CD8-positive, alpha-beta memory T cell (primary cell): Measurements from ENCODE around the gene CLTRN. TPM values are rescaled to one million over a fixed set of nuclear protein-coding genes. Genes with fewer than 3 reads are reported as not detected.
"Not testable (repeated sequence)": the region's sequence is repeated elsewhere in the genome, so short reads cannot be mapped to it uniquely, and the experiment has no call there.

ENCODE experiments used
- CTCF ChIA-PET: fragments of 350-600 bp; sonication (Branson Sonifier 250); formaldehyde crosslinking; loops from one replicate; lab custom pipeline; 2021; ENCODE audit warnings: antibody characterized with exemption; lab: Charles Lee
- POLR2A ChIA-PET: fragments of 350-600 bp; sonication (Branson Sonifier 250); formaldehyde crosslinking; loops from one replicate; lab custom pipeline; 2021; ENCODE audit warnings: antibody characterized with exemption; lab: Charles Lee
- DNase-seq, 5 donors: peaks; one replicate each; pipeline versions ENCODE4 v3.0.0 to v3.0.0-alpha.2; 2020 to 2022; ENCODE audit warnings: mixed read lengths in 1 of 5
- H3K27ac ChIP-seq: one replicate; pipeline ENCODE4 v1.7.0; 2013; ENCODE audit warnings: low read depth, mild to moderate bottlenecking, low read length, moderate library complexity
- H3K27me3 ChIP-seq: 2 replicates; pipeline ENCODE4 v1.7.0; 2013; ENCODE audit warnings: low read length, mild to moderate bottlenecking; ENCODE audit not compliant: insufficient read depth, poor library complexity, severe bottlenecking
- H3K36me3 ChIP-seq: 2 replicates; pipeline ENCODE4 v1.7.0; 2013; ENCODE audit warnings: mild to moderate bottlenecking, low read length, moderate library complexity; ENCODE audit not compliant: insufficient read depth
- H3K4me1 ChIP-seq: 2 replicates; pipeline ENCODE4 v1.7.0; 2013; ENCODE audit warnings: mild to moderate bottlenecking, low read length, moderate library complexity; ENCODE audit not compliant: insufficient read depth
- H3K4me3 ChIP-seq: 2 replicates; pipeline ENCODE4 v1.7.0; 2013; ENCODE audit warnings: mild to moderate bottlenecking, low read length
- H3K9me3 ChIP-seq: 2 replicates; pipeline ENCODE4 v1.7.0; 2013; ENCODE audit warnings: mild to moderate bottlenecking, low read length
- H3K27ac Mint-ChIP-seq, 8 donors: one replicate each; pipeline ENCODE4 v1.8.0; 2020 to 2021; ENCODE audit warnings: mixed read lengths in 8 of 8, mild to moderate bottlenecking in 6 of 8, inconsistent platforms in 3 of 8, moderate library complexity in 3 of 8
- H3K27me3 Mint-ChIP-seq, 2 donors: one replicate each; pipeline ENCODE4 v1.8.0; 2020 to 2021; ENCODE audit warnings: mixed read lengths in 2 of 2, mild to moderate bottlenecking in 1 of 2, moderate library complexity in 1 of 2
- H3K36me3 Mint-ChIP-seq, 3 donors: one replicate each; pipeline ENCODE4 v1.8.0; 2020 to 2021; ENCODE audit warnings: mixed read lengths in 3 of 3, inconsistent platforms in 1 of 3, mild to moderate bottlenecking in 1 of 3
- H3K4me1 Mint-ChIP-seq, 3 donors: one replicate each; pipeline ENCODE4 v1.8.0; 2020 to 2021; ENCODE audit warnings: mixed read lengths in 3 of 3, inconsistent platforms in 1 of 3, mild to moderate bottlenecking in 1 of 3
- H3K4me3 Mint-ChIP-seq, 7 donors: one replicate each; pipeline ENCODE4 v1.8.0; 2020 to 2021; ENCODE audit warnings: mixed read lengths in 7 of 7, mild to moderate bottlenecking in 6 of 7, moderate library complexity in 4 of 7, inconsistent platforms in 2 of 7
- H3K9me3 Mint-ChIP-seq, 5 donors: one replicate each; pipeline ENCODE4 v1.8.0; 2020 to 2022; ENCODE audit warnings: mixed read lengths in 5 of 5, mild to moderate bottlenecking in 3 of 5, moderate library complexity in 2 of 5, inconsistent platforms in 1 of 5
- polyA plus RNA-seq: library from polyadenylated mRNA; unstranded; fragments of 300-500 nt; fragmentation: Illumina TruSeq; gene quantifications from one replicate; pipeline ENCODE4 v1.2.3, GENCODE V29; 2021
- total RNA-seq, 2 experiments: library from RNA; stranded (reverse); gene quantifications; one replicate each; pipeline ENCODE4 v1.2.3, GENCODE V29; 2021

CLTRN gene, protein sequence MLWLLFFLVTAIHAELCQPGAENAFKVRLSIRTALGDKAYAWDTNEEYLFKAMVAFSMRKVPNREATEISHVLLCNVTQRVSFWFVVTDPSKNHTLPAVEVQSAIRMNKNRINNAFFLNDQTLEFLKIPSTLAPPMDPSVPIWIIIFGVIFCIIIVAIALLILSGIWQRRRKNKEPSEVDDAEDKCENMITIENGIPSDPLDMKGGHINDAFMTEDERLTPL
- total RNA-seq (under 1 TPM; 0.42 to 0.61 TPM), polyA plus RNA-seq (0.17 TPM)

DNA sequence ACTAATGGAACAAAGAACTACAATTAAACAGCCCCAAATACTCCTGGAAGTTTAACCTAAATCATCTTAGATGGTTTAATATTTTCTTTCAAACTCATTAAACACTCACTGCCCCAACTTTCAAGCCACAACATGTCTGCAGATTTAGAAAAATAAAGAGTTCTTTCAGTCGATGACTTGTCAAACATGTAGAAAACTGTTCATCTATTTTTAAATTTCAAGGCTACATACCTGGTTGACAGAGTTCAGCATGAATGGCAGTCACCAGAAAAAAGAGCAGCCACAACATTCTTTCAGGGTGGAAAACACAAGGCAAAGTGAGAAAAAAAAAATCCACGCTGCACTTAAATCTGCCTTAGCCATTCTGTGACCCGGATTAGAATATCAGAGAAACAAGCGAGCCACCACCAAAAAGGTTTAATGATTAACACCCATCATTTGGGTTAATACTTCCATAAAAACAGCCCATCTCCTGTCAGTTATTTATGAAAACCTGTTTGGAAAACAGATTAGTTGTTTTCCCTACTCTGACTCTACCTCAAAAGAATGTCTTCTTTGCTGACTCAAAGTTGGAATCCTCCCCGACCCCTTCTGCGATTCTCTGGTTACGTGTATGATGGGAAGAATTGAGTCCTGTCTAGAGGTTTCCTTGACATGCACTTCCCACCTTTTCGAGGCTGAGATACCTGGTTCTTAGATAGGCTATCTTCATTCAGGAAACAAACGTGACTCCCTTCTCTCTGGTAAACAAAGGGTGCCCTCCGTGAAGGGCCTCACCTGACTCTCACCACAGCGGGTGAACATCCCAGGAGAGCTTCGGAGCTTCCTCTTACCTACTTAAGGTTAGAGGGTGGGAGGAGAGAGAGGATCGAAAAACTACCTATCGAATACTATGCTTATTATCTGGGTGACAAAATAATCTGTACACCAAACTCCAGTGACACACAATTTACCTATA is at the start of gene CLTRN:
Gene CLTRN (minus strand): TSS at position 319 of the 958 bp plus-strand sequence. CDS start 30 bp downstream, at position 289.
- no peak within 1 kb of the TSS for H3K27ac ChIP-seq
- Mint-ChIP-seq H3K9me3 (no peaks in the 10 kb centered on the region), H3K27me3 (peaks cover 35 to 43% of the 10 kb centered on the region in 2 donors), H3K36me3 (no peaks in the 10 kb centered on the region), H3K4me1 (no peaks in the 10 kb centered on the region), H3K4me3 (no peak within 1 kb of the TSS), H3K27ac (peak within 1 kb of the TSS in 1 of 8 donors; percentile 23)
- H3K27me3 ChIP-seq = no peaks in the 10 kb centered on the region
- H3K9me3 ChIP-seq = no peaks in the 10 kb centered on the region
- no peak for DNase-seq
- no peak within 1 kb of the TSS for H3K4me3 ChIP-seq
- no peaks in the 10 kb centered on the region for H3K36me3 ChIP-seq
- CTCF ChIA-PET = no interaction called here
- POLR2A ChIA-PET = no interaction called here
- no peaks in the 10 kb centered on the region for H3K4me1 ChIP-seq

DNA sequence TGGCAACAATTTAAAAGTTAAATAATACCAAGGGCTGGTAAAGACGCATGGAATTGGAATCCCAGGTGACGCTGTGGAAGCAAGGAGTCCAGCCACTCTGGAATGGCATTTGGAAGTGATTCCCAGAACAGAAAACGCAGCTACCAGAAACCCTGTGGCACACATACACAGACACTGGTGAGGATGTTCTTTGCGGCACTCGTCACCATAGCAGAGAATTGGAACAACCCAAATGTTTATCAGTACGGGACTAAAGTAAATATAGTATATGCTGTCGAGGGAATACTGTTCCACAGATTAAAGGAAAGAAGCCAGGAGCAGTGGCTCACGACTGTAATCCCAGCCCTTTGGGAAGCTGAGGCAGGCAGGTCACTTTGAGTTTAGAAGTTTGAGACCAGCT is 39.7 kb upstream of the CLTRN start:
- H3K27ac Mint-ChIP-seq = peak overlapping the region in 1 of 8 donors; percentile 47
- H3K4me1 ChIP-seq, H3K4me3 Mint-ChIP-seq, H3K4me3 ChIP-seq, H3K27me3 ChIP-seq, H3K36me3 Mint-ChIP-seq, H3K36me3 ChIP-seq, H3K4me1 Mint-ChIP-seq, H3K27me3 Mint-ChIP-seq, H3K27ac ChIP-seq, POLR2A ChIA-PET, CTCF ChIA-PET, H3K9me3 Mint-ChIP-seq, DNase-seq, H3K9me3 ChIP-seq: not testable (repeated sequence)

DNA sequence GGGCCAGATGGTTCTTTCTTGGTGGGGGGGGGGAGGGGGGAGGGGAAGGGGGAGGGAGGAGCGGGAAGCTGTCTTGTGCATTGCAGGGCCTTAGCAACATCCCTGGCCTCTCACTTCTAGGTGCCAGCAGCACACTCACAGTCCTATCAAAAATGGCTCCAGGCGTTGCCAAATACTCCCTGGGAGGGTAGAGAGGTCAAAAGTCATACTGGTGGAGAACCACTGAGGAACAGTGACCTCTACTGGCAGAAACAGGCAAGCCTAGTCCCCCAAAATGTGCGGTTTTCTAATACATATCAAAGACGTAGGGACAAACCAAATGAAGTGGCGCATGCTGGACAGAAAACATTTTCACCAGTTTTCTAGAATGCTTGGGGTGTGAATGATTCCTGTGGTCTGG is 39.2 kb upstream of the CLTRN start:
- H3K4me1 Mint-ChIP-seq, H3K9me3 Mint-ChIP-seq, H3K4me1 ChIP-seq, H3K27me3 ChIP-seq, DNase-seq, POLR2A ChIA-PET, H3K36me3 Mint-ChIP-seq, H3K27ac Mint-ChIP-seq, H3K9me3 ChIP-seq, H3K4me3 ChIP-seq, H3K36me3 ChIP-seq, H3K4me3 Mint-ChIP-seq, CTCF ChIA-PET, H3K27me3 Mint-ChIP-seq, H3K27ac ChIP-seq: not testable (repeated sequence)

DNA sequence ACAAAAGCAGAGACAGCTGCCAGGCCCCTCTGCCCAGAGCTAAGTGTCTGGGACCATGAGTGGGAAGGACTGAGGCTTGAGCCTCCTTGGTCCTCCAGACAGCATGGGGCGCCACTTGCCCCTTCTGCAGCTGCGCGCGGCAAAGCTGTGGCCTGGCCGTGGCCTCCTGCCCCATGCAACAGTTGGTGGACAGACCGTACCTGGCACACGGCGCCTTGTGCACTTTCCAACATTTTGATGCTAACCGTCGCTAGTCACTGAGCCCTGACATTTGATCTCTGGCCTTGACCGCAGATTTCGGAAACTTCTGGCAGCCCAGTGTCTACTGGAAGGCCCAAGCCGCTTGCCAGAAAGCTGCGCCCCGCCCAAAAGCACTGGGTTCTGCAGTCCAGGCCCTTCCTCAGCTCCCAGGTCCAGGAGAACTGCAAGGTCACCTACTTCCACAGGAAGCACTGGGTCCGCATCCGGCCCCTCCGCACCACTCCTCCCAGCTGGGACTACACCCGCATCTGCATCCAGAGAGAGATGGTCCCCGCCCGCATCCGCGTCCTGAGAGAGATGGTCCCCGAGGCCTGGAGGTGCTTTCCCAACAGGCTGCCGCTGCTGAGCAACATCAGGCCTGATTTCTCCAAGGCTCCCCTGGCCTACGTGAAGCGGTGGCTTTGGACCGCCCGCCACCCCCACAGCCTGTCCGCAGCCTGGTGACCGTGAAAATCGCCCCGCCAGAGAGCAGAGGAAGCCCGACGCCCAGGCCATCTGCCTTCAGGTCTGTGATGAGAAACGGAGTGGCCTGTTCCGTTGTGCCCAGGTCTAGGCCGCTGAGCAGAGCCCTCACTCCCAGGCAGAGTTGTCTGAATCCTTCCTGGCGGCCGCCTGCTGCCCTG is 38.1 kb upstream of the CLTRN start:
- CTCF ChIA-PET = no interaction called here
- Mint-ChIP-seq H3K4me1 (no peaks in the 10 kb centered on the region), H3K27ac (no peak overlapping the region), H3K36me3 (peaks cover 0 to 10% (median 3%) of the 10 kb centered on the region in 3 donors), H3K9me3 (no peaks in the 10 kb centered on the region), H3K4me3 (no peak overlapping the region), H3K27me3 (no peaks in the 10 kb centered on the region)
- Histone ChIP-seq H3K4me3 (no peak overlapping the region), H3K36me3 (no peaks in the 10 kb centered on the region), H3K9me3 (no peaks in the 10 kb centered on the region), H3K4me1 (no peaks in the 10 kb centered on the region), H3K27ac (no peak overlapping the region), H3K27me3 (no peaks in the 10 kb centered on the region)
- no peak for DNase-seq
- POLR2A ChIA-PET = no interaction called here

DNA sequence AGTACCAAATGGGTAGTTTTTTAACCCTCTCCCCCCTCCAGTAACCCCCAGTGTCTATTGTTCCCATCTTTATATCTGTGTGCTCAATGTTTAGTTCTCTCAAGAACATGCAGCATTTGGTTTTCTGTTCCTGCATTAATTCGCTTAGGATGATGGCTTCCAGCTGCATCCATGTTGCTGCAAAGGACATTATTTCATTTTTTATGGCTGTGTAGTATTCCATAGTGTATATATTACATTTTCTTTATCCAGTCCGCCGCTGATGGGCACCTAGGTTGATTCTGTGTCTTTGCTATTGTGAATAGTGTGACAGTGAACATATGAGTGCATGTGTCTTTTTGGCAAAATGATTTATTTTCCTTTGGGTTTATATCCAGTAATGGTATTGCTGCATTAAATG is 31.9 kb upstream of the CLTRN start:
- no peaks in the 10 kb centered on the region for H3K9me3 ChIP-seq
- no peaks in the 10 kb centered on the region for H3K4me1 ChIP-seq
- no peaks in the 10 kb centered on the region for H3K36me3 ChIP-seq
- DNase-seq = no peak
- Mint-ChIP-seq H3K4me1 (peaks cover 0 to 6% (median 5%) of the 10 kb centered on the region in 3 donors), H3K27ac (peak overlapping the region in 1 of 8 donors; percentile 18), H3K9me3 (no peaks in the 10 kb centered on the region), H3K27me3 (no peaks in the 10 kb centered on the region), H3K36me3 (peaks cover 4 to 39% (median 19%) of the 10 kb centered on the region in 3 donors), H3K4me3 (no peak overlapping the region)
- H3K27ac ChIP-seq = no peak overlapping the region
- CTCF ChIA-PET = no interaction called here
- H3K4me3 ChIP-seq = no peak overlapping the region
- no peaks in the 10 kb centered on the region for H3K27me3 ChIP-seq
- POLR2A ChIA-PET = no interaction called here

DNA sequence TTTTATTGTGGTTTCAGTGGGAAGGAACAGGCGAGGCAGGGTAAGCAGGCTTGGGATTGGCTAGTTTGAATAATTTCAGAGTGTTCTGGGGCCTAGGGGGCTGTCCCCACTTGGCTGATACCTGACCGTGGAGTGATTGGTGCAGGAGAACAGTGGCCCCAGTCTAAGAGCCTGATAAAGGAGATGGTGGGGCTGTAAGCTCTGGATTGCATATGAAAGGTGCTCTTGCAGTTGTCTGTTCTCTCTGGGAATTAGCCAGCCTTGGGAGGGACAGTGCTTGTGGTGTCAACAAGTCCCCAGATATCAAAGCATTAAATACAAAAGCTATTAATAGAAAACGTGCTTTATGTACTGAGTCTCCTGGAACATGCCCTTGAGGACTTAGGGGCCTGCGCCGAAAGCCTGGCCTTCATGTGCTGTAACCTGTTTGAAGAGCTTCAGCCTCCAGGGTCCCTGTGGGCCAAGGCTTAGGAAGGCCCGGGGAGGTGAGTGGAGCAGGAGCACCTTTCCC is 30.4 kb upstream of the CLTRN start:
- Histone ChIP-seq H3K36me3 (no peaks in the 10 kb centered on the region), H3K9me3 (no peaks in the 10 kb centered on the region), H3K27me3 (no peaks in the 10 kb centered on the region), H3K27ac (no peak overlapping the region), H3K4me3 (no peak overlapping the region), H3K4me1 (no peaks in the 10 kb centered on the region)
- peaks cover 8 to 44% (median 24%) of the 10 kb centered on the region in 3 donors for H3K36me3 Mint-ChIP-seq
- no peak for DNase-seq
- no peaks in the 10 kb centered on the region for H3K27me3 Mint-ChIP-seq
- H3K9me3 Mint-ChIP-seq = no peaks in the 10 kb centered on the region
- POLR2A ChIA-PET = no interaction called here
- CTCF ChIA-PET = no interaction called here
- H3K4me1 Mint-ChIP-seq = peaks cover 9 to 15% (median 14%) of the 10 kb centered on the region in 3 donors
- H3K27ac Mint-ChIP-seq = peak overlapping the region in 6 of 8 donors; percentile 7 to 84 (median 36)
- no peak overlapping the region for H3K4me3 Mint-ChIP-seq

DNA sequence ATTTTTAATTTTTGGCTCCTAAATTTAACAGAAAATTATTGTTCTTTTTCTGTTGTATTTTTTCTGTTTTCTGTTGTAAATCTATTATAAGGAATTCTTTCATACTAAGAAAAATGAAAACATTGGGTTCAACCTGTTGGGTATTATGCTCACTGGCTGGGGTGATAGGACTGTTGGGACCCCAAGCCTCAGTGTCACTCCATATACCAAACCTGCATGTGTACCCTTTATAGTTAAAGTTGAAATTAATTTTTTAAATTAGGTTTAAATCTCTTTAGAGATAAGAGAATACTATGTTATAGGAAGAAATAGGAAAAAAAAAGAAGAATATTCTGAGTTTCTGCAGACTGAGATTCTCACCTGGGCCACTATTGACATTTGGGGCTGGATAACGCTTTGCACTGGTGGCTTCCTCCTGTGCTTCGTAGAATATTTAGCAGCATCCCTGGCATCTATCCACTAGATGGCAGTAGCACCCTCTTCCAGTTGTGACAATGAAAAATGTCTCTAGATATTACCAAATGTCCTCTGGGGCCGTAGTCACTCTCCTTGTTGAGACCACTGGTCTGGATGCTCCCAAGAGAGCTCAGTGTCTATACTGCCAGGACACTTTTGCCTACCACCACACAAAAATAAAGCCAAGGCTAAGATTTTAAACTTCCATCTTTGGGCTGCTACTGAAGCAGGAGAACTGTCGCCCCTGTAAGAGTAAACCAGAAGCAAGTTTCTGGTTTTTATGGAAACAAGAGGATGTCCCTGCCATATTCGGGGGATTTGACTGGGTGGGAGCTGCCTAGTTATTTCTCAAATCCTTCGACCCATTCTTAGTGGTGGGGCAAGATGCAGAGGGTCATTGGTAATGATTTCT is 22.4 kb upstream of the CLTRN start:
- no peaks in the 10 kb centered on the region for H3K27me3 ChIP-seq
- POLR2A ChIA-PET = no interaction called here
- Mint-ChIP-seq H3K27me3 (no peaks in the 10 kb centered on the region), H3K4me1 (peaks cover 17 to 18% (median 18%) of the 10 kb centered on the region in 3 donors), H3K36me3 (peaks cover 4 to 30% (median 6%) of the 10 kb centered on the region in 3 donors), H3K4me3 (no peak overlapping the region), H3K27ac (peak overlapping the region in 7 of 8 donors; percentile 17 to 89 (median 79)), H3K9me3 (no peaks in the 10 kb centered on the region)
- DNase-seq = peak; percentile 29 to 70 (median 65)
- no peak overlapping the region for H3K27ac ChIP-seq
- no peaks in the 10 kb centered on the region for H3K36me3 ChIP-seq
- H3K4me3 ChIP-seq = no peak overlapping the region
- H3K4me1 ChIP-seq = no peaks in the 10 kb centered on the region
- H3K9me3 ChIP-seq = no peaks in the 10 kb centered on the region
- CTCF ChIA-PET = interaction anchor here (1.3 kb wide), 2 partner anchors 64 to 73 kb away, joined by 3 read pairs; no protein-coding TSS in a partner anchor
